HG03354 (cell line): ENCODE measurements around the gene TNIK.
A peak's percentile ranks its signal among the peaks of the same experiment; 100 is the strongest.

Experiments
- ATAC-seq: cut with Tn5 transposase; IDR thresholded peaks from one replicate; pipeline ENCODE4 v1.9.1; 2021; ENCODE audit warnings: mild to moderate bottlenecking; ENCODE audit not compliant: unreplicated experiment, poor library complexity, severe bottlenecking

TNIK gene

DNA sequence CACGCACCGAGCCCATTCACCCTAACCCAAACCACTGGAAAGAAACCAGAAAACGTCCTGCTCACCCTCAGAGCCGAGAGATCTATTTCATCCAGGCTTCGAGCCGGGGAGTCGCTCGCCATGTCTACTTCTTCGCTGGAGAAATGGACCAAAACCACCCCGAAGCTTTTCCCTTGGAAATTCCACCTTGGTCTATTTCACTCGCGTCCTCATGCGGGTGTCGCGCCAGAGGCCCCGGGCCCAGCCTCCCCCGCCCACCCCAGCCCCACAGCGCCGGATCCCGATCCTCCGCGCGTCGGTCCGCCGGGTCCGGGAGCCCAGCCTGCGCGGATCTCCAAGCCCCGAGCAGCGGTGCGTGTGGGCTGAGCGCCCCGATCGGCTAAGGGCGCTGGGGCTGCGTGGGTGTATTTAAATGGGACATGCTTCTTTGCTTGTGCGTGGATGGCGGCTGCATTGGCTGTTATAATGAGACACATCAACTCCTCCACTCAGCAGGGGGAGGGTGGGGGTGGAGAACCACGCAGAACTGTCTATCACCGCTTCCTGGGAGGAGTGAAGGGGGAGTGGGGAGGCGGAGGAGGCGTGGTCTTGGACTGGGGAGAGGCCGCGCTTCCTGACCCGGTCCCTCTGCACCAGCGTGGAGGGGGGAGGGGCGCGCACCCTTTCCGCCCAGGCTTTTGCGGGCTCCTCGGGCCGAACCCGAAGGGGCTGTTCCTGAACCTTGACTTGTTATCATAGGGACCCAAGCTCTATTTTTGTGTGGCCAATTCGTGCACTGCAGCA, at the start of gene TNIK:
Gene TNIK, minus strand, starts transcription at position 464 of the 783 bp plus-strand sequence. Its CDS starts 342 bp downstream, at position 122.
- peak; percentile 79 for ATAC-seq

DNA sequence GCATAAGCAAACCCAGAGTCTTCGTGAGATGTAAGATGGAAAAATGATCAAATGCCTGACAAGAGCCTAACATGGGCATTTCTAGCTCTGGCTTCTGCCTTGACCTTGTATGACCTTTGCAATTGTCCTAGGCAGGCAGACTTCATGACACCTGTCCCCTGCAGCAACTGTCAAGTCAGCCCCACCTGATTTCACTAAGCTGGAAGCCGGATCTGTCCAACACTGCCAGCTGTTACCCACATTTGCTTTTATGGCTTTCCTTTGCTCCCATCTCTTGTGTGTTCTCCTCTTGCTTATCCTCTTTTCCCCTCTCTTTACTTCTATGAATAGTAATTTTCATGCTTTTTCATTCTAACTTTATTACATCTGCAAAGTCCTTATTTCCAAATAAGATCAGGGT, 48.5 kb upstream of the TNIK start:
- ATAC-seq: no peak

DNA sequence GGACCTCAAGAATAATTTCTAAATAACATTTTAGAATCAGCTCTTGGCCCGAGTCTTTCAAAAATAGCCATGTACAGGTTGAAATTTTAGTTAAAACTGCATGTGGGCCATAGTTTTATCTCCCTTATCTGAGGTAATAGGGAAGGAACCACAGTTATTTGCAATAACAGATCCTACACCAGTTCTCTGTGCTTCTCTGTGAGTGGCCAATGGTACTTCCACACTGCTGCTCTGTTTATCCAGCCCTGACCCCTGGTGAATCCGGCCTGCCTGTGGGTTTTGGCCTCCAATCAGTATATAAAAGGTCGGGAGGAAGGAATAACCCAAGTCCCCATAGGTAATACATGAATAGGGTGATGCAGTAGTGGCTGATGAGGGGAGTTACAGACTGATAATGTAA, 48.0 kb upstream of the TNIK start:
- no peak for ATAC-seq

DNA sequence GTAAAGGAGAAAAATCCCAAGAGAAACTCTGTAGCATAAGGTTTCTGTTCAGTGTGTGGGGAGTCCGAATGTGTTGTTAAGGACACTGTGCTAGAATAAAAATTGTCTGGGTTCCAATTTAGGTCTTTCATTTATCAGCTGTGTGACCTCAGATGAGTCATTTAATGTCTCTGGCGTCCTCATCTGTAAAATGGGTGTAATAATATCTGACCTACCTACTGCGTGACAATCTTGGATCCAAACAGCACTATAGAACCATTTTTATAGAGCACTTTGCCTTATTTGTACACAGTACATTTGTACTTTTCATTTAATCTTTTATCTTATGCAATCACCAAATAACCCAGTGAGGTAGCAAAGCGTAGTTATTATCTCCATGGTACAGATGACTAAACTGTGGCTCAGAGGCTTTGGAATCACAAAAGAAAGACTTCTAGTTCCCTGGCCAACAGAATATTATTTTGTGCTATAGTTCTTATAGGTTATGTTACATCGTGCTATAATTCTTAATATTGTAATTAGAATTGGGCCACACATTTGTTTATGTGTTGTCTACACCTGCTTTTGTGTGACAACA, 46.6 kb upstream of the TNIK start:
- ATAC-seq: no peak

DNA sequence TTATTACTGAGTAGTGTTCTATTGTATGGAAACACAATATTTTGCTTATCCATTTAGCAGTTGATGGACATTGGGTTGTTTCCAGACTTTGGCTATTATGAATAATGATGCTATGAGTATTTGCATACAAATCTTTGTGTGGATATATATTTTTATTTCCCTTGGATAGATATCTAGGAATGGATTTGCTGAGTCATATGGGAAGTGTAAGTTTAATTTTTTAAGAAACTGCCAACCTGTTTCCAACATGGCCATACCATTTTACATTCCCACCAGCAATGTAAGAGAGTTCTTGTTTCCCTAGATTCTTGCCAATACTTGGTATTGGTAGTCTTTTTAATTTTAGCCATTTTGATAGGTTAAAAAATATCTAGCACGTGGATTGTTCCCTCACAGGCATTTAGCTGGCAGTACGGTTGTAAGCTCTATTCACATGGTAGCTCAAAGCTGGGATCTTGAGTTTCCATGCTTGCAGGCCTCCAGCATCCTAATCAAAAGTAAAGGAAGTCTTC, 45.7 kb upstream of the TNIK start:
- no peak for ATAC-seq

DNA sequence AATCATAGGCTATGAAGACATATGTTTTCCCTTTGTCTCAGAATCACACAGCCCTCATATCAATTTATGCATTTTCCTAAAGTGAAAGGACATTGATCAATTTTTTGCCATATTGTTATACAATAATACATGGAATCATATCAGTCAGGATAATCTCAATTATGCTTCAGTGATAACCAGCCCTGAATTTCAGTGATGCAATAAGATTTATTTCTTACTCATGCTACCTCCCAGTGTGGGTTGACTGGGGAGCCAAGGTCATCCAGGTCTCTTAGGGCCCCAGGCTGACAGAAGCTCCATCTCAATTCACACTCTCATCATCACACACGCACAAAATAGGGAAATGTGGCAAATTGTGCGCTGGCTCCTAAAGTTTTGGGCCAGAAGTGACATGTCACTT, 44.2 kb upstream of the TNIK start:
- no peak for ATAC-seq

DNA sequence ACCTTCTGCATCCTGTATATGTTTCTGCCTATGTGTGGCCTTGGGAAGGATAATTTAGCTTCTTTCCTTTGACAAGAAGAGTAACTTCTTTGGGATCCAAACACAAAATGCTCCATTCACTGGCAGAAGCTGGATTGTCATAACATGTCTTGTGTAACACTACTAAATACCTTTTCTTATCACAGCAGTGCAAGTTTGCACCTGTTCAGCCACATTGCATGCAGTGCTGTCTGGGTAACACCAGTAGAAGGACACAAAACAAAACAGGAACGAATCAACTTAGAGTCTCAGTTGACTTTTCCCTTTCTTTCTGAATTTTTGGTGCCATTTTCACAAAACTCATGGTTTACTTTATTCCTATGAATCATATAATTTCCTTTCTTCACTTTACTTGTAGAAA, 43.6 kb upstream of the TNIK start:
- no peak for ATAC-seq

DNA sequence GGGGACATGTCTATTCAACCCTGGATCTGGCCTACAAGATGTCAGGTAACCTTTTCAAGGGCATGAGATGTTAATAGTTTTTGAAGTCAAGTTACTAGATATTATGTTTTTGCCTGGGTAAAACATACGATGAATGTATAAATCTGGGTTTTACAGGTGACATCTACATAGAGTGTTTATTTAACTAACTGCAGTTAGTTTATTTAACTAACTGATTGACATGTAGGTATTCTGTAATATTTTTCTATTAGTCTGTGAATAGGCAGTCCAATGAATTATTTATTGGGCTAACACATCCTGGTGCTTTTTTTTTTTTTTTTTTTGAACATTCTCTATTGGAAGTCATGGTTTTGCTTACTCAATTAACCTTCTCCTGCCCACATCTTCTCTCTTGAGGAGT, 38.7 kb upstream of the TNIK start:
- ATAC-seq: no peak

DNA sequence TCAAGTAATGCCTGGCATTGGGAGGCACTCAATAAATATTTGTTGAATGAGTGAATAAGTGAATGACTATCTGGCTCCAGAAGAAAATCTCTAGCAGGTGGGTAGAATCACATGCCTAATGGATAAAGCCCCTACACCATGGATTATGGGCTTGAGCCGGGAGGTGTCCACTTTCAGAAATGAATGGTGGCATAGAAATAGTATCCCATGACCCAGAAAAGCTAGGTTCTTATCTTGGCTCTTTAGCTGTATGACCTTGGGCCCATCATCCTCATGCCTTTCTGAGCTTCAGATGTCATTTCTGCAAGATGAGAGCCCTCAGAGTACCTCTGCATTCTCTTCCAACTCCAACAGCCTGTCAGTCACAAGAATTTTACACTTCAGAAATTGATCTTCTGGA, 37.3 kb upstream of the TNIK start:
- ATAC-seq: no peak

DNA sequence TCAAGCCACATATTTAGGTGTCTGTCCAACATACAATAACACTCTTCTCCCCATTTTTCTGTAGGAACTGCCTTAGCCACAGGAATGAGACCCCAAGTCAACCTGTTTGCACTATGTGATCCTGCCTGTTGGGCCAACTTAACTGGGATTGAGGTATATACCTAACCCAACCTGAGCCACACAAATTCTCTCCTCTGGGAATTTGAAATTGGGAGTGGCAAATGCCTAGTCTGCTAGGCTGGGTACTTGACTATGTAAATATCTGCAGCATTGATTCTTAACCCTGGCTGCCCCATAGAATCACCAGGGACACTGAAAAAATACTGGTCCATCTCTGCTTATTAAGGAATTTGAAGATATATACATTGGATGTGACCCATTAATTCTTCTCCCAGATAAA, 35.2 kb upstream of the TNIK start:
- no peak for ATAC-seq

DNA sequence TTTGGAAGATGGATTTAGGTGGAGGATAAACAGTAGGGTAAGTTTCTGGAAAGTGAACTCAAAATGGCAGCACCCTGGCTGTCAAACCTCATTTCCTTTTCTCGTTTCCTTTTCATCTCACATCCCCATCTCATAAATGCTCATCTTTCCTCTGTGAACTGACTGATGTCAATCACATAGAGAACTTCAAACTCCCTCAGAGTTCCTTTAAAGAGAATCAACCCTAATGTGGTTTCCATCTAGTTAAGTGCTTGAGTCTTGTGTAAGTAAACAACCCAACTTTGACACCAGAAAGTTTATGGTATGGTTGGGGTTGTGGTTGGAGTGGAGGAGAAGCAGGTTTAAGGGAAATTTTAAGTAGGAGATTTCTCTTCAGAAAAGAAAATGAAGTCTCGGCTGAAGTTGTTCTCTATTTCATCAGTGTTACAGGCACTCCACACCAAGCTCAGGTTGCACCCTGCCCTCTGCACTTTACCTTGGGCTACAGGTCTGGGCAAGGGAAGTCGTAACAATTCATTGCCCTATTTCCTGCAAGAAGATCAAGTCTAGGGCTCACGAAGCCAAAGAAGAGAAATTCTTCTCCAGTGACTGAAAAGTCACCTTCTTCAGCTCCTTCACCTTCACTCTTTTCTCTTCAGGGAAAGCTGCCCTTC, 34.4 kb upstream of the TNIK start:
- ATAC-seq: no peak

DNA sequence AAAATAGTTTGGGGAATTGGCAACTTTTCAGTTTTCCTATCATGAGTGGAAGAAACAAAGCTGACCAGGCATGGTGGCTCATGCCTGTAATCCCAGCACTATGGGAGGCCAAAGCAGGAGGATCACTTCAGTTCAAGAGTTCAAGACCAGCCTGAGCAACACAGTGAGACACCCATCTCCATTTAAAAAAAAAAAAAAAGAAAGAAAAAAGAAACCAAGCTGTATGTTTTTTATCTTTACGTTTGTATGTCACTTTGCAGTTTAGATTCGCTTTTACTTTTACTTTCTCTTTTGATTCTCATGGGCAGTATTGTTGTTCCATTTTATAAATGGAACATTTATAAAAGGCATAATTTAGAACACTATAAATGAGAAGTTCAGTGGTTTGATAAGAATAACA, 31.2 kb upstream of the TNIK start:
- no peak for ATAC-seq

DNA sequence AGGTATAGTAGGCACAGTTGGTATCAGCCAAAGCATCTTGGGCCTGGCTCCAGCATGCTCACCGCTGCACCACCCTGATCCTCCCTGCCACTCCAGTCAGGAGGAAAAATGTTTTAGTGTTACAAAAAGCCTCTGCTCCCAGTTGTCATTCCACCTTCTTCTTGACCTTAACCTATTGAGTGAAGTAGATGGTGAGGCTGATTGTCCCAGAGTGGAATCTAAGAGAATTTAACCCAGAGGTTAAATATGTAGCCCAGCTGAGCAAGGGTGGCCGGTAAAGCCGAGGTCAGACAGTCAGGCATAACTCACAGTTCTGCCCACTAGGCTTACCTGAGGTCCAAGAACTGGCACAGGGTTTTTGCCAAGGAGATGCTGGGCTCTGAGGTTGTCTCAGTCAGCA, 30.7 kb upstream of the TNIK start:
- no peak for ATAC-seq

DNA sequence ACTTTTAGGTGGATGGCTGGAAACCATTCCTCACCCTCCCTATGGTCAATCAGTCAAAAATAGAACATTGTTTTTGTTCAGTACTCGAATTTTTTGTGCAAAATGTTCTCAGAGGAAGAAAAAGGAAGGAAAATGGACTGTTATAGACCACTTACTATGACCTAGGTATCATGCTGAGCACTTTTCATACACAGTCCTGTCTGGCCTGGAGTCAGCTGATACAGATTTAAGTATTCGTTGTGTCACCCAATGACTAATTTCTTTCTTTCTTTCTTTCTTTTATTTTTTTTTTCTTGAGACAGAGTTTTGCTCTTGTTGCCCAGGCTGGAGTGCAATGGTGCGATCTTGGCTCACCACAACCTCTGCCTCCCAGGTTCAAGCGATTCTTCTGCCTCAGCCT, 29.1 kb upstream of the TNIK start:
- no peak for ATAC-seq

DNA sequence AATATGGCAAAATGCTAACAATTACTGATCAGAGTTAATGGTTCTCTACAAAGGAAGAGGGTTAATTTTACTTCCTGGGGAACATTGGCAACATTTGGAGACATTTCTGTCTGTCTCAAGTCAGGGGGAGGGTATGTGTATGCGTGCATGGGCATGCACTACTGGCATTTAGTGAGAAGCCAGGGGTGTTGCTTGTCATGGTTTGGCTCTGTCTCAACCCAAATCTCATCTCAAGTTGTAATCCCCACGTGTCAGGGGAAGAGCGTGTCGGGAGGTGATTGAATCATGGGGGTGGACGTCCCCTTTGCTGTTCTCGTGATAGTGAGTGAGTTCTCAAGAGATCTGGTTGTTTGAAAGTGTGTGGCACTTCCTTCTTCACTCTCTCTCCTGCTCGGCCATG, 28.3 kb upstream of the TNIK start:
- ATAC-seq: no peak

DNA sequence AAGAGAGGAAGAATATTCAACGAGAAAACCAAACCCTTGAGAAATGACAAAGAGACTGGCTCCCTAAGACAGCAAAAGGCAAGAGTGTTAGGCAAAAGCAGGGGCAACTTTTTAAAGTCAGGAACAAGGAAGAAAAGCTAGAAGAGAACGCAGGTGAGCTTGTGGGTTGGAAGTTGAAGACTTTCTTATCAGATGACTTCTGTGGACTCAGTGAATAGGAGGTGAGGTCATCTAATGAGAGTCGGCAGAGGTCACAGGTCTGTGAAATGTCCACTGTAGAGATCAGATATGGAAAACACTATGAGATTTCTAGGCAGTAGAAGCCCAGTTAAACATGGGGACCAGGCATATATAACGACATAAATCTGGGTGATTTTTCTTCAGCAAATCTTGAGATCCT, 27.2 kb upstream of the TNIK start:
- ATAC-seq: no peak

DNA sequence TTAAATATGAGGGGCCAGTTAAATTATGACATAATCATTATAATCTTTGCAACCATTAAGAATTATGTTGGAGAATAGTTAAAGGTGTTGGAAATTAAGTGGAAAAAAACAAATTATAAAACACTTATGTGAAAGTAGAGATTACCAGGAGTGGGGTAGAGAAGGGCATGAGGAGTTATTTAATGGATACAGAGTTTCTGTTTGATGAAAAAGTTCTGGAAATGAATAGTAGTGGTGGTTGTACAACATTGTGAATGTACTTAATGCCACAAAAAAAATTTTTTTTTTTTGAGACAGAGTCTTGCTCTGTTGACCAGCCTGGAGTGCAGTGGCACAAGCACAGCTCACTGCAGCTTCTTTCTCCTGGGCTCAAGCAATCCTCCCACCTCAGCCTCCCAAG, 25.1 kb upstream of the TNIK start:
- no peak for ATAC-seq

DNA sequence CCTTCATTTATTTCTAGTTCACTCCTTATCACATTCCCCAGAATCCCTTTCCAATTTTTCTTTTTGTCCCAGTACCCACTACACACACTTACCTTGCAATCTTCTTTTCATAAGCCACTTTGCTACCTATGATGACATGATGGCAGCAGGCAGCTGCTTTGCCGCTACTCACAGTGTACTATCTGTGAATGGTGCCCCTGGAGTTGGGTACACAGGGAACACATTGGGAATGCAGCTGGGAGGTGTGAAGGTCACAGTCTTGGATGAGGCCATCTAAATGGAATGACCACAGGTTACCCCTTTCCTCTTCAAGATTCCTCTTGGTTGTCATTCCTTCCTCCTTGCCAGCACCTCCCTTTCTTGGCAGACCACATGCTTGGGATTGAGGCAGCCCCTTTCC, 20.8 kb upstream of the TNIK start:
- peak; percentile 7 for ATAC-seq

DNA sequence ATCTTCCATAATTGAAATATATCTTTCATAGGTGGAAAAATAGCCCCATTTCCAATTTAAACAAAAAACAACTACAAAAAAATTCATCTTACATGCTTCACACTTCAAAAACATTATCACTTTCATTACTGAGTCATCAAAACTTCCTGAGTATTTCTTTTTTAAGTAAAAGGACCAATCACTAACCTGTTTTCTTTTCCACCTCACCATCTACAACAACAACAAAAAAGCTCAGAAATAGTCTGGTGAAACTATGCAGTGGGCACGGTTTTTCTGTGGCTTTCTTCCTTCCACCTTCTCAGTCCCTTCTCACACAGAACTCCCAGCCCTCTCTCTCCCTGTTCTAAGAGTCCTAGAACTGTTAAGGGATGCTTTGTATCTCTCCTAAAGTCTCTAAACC, 20.3 kb upstream of the TNIK start:
- peak; percentile 83 for ATAC-seq

DNA sequence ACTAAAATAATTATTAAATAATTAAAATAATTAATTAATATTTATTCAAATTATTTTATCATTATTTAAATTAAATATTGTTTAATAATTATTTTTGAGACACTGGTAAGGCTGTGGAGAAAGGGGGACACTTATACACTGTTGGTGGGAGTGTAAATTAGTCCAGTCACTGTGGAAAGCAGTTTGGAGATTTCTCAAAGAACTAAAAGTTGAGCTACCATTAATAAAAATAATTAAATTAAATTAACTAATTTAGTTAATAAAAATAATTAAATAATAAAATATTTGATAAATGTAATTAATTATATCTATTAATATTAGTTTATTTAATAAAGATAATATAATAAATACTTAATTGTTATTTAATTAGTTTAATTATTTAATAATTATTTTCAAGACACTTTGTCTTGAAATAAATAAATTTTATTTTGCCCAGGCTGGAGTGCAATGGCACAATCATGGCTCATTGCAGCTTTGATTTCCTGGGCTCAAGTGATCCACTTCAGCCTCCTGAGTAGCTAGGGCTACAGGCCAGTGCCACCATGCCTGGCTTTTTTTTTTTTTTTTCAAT, 16.4 kb upstream of the TNIK start:
- ATAC-seq: no peak

DNA sequence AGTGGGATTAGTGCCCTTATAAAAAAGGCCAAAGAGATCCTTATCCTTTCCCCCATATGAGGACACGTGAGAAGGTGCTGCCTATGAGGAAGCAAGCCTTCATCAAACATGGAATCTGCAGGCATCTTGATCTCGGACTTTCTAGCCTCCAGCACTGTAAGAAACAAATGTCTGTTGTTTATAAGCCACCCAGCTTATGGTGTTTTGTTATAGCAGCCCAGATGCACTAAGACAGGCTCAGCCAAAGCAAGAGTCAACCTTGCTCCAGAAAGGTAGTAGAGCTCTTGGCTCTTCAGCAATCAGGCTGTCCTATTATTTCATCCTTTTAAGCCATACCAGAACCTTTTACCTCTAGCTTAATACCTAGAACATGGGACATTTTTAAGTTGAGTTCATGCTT, 12.3 kb upstream of the TNIK start:
- ATAC-seq: no peak
